Activated CD4-positive, CD25-positive, alpha-beta regulatory T cell treated with anti-CD3 and anti-CD28 coated beads, Interleukin-2, amount 50 U/mL, for 16 hours (primary cell): ENCODE results near the gene THSD7B.

ENCODE experiments used
- DNase-seq: peaks from one replicate; pipeline ENCODE4 v3.0.0-alpha.2; 2020; ENCODE audit warnings: low read depth, low spot score

The THSD7B gene

DNA sequence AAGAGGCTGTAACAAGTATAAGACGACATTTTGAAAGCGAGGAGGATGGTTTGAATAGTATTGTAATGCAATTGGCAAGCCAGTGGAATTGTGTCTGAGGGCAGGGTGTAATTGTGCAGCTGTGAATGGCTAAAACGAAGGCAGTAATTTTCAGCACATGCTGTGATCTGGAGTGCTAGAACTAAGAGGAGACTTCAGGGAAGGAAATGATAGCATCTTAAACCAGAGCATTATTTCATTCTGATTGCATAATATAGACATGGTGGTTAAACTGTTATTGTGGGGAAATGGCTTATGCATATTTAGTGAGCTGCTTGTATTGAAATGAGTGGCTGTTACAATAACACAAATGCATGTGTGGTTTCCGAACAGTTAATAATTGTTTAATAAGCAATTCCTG is 36.3 kb downstream of the THSD7B start:
- no peak for DNase-seq

DNA sequence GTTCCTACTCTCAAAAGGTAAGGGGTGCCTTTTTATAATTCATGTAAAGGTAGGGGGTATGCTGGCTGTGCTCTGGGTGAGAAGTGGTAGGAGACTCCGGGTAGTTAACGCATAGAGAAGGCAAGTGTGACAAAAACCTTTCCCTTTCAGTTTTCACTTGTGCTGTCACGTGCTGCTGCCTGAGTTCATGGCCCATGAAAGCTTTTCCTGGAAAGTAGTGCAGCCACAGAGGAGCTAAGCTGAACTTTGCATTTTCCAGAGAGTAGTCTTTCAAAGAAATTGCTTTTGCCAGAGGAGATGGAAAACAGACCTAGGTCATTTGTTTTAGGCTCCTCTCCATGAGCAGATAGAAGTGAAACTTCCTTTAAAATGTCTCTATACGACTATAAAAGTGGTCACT is 44.7 kb downstream of the THSD7B start:
- DNase-seq: no peak

DNA sequence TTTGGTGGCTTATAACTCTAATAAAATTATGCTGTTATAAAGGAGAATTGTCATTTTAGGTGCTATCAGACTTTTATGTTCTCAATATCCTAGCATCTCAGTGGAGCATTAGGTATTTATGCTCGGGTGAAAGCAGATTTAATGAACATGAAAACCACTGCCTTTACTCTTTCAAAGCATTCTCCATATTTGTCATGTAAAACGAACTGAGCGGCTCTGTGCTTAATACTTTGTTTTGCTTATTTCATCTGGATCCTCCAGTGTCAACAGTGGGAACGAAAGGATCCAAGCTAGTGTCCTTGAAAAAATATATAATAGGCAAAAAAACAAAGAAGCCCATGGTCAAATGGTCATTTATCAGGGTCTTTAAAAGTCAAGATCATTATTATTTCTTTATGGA is 53.5 kb downstream of the THSD7B start:
- DNase-seq: no peak

DNA sequence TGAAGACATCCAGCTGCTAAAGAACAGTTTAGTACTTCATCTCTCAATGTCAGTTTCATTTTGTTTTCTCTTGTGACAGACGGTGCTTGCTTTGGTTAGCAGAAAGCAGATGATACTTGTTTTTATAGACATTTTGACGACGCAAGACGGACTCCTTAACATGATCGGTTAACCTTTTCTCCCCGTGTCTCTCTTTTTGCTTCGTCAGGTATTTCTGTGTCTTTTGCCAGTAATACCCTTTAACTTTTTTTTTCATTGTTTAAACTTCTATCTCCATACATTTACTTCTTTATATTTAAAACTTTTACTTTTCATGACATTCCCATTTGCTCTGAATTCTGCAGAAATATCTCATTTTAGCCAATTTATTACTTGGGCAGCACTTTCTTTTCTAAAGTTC is 57.9 kb downstream of the THSD7B start:
- DNase-seq: no peak

DNA sequence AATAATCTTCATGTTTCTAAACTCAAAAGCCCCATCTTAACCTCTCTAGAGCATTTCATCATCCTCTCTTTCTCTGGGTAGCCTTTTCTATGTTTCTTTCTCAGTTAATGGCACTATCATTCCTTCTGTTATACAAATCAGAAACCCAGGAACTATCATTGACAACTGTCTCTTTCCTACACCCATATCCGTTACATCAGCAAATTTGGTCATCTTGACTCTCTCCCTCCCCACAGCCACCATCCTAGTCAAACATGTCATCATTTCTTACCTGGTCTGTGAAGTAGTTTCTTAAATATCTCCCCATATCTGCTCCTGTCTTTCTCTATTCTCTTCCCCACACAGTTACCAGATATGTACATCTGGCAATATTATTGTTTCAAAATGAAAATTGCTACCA is 62.8 kb downstream of the THSD7B start:
- DNase-seq: no peak

DNA sequence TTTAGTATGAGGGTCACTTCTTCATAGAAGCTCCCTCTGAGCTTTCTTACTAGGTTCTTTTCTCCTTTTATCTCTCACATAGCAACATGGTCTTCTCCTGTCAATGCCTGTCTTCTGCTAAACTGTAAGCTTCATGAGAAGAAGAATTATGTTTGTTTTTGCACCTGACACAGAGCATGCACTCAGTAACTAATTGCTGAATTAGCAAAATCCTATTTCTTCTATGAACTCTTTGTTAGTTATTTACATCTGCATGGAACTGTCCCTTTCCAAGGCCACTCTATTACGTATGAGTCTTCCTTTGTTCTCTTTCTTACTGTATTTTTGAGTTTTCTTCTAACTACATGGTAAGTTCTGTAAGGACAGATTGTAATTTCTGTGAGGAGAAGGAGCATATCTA is 63.4 kb downstream of the THSD7B start:
- DNase-seq: no peak

DNA sequence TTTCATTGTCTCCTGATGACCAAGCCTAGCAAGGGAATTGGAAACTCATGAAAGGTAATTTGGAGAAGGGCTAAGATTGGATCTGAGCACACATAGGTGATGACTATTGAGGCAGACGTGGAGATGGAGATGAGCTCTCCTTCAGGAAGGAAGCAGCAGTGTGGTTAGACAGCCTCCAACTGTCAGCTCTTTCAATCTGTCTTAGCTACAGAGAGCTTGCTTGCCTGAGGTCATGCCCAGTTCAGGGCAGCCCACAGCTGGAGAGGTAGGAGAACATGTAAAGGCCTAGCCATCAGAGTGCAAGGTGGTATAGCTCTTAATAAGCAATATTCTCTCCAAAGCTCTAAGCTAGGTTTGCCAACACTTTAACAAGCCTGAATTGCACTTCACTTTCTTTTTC is 79.2 kb downstream of the THSD7B start:
- no peak for DNase-seq

DNA sequence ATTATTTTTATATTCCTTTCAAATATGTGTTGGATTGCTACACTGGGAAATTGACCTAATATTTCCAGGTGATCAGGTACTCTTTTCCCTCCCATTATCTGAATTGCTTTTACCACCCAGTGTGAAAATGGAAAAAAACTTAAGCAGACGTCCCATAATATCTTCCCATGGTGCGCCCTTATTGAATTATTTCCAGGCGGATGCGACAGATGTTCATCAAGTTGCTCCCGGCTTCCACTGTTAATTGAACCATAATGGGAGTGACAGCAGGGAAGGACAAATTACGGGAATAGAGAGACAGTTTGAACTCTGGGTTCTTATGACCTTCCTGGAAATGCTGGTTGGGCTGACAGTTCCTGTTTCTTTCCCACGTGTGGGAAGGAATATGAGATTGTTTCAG is 93.3 kb downstream of the THSD7B start:
- no peak for DNase-seq

DNA sequence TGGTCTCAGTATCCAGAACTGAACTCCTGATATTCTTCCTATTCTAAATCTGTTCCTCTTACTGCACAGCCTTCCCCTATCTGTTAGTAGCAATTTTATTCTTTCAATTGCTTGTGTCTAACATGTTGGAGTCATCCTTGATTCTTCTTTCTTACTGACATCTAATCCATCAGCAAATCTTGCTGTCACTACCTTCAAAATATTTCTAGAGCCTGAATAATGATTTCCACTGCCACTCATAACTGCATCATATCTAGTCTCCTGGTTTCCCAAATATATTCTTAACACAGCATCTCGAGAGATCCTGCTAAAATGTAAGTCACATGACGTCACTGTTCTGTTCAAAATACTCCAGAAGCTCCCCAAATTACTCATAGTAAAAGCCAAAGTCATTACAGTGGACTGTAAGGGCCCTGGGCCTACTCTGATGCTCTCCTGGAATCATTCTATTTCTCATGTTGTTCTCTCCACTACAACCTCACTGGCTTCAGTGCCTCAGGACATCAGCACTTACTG is 95.2 kb downstream of the THSD7B start:
- DNase-seq: no peak

DNA sequence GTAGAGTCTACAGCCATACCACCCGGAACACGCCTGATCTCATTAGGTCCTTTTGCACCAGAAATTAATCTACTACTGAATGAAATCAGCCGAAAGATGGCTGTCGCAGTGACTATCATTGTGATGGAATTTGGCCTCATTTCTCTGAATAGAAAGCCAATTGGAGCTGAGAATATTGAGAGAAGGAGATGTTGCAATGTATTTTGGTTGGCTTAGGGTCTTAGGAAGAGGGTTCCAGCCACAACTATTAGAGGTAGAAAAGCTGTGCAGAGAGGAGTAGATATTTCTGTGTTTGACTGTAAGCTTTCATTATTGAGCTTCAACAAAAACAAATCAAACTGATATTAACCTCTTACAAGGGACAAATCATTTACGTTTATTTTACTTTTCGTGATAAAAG is 98.1 kb downstream of the THSD7B start:
- no peak for DNase-seq

DNA sequence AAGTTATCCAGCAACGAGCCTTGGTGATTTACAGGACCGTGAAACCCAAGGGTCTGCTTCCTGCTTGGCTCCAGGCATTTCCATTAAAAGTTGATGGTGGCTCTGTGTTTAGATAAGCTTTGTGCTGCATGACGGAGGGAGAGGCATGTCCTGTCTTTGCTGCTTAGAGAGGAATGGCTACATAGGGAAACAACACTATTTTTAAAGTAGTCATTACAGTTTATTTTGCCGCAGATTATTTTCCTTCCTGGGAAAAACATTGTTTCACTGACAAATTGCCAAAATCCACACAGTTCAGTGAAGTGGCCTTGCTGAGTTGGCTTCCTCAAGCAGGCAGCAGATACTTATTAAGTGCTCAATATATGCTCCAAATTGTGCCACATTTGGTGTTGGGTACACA is 98.5 kb downstream of the THSD7B start:
- no peak for DNase-seq

DNA sequence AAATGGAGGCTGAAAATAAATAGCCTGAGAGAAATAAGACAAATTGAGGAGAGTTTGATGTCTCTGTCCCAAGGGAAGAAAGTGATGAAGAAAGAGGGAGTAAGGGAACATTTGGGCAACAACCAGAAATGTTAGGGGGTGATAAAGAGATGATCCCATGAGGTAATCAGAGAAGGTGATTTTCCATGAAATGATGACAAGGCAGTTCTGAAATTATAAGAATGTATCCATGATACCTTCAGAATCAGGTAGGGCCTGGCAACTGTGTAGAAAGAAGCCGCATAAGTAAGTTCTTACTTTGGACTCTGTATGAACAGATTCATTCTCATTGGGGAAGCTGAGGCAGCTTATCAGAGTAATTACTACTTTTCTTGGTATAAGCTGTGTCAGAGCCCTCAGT is 106.1 kb downstream of the THSD7B start:
- no peak for DNase-seq

DNA sequence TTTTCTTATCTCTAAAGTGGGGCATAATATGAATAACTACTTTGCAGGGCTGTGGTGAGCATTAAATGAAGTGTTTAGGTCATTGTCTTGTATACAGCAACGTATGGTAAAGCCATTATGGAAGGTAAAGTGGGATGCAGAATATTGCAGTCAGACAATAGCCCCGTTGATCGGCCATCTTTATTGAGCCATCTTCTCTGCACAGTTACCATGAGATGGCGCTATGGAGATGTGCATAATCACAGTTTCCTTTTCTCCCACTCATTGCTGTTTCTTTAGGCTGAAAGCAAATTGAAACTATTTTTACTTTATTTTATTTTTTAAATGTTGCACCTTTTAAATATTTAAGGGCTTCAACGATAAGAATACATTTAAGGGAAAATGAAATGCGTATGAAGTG is 108.9 kb downstream of the THSD7B start:
- DNase-seq: no peak

DNA sequence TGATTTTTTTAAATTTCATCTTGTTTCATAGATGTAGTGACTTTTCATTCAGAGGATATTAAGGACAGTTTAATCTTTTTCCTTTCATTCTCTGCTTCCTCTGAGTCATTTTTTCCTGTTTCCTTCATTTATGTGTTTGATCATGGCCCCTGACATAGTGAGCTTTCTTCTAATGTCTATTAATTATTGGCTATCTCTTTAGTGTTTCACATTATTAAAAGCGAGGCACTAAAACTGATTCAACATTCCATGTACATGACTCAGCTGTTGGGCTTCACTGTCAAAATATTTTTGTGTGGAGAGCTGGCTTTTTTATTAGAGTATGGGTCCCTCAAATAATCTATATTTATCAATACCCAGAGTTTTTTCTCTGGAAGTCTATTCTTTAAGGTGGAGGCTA is 125.8 kb downstream of the THSD7B start:
- no peak for DNase-seq

DNA sequence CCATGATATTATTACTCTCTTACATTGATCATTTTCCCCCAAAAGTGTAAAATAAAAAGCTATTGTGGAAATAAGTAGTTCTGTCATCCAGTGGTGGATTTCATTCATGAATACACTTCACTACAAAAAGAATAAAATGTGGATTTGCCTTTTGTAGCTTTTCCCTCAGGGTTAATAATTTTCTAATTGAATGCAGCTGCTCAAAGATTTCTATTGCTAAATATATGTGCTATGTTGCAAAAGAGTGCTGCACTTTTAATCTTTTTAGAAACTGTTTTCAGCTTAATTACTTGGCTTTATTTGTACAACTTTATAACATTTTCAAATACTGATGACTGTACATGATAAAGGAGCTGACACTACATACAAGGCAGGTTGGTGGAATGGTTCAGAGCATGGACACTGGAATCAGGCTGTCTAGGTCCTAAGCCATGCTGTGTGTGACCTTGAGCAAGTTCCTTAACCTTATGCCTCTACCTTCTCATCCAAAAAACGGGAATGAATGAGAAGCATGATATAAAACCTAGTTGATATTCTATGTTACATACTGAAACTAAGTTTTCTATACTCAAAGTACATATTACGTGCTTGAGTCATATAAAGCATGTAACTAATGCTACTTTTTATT is 128.8 kb downstream of the THSD7B start:
- DNase-seq: no peak

DNA sequence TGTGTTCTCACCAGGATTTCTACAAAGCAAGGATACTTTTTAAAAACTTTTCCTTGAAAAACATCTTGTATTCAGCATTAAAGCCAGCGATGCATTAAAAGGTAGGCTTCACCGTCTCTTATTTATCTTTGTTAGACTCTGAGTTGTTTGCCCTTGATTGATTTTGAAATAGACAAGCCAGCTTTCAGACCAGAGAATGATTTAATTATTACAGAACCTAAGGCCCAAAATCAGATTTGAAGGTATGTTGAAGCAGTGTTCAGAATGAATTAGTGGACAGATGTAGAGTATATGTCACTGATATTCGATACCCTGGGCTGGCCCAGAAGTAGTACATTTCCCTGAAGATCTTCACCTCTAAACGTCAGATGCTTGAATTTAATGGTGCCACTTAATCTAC is 136.4 kb downstream of the THSD7B start:
- DNase-seq: no peak

DNA sequence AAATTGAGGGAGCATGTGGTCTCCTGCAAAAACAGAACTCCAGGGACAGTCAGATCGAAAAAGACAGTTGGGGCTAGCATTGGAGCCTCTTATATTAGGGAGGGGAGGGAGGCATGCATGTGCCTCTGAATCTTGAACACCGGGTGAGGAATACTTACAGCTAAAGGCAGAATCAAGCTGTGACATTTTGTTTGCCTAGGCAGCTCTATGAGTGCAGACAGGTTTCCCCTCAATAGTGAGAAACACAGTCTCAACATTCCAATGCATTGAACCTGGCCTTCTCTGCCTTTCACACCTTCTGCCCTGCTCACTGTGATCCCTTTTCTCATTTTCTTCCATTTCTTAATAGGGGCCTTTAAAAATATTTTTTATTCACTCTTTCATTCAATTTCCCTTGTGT is 140.4 kb downstream of the THSD7B start:
- DNase-seq: no peak

DNA sequence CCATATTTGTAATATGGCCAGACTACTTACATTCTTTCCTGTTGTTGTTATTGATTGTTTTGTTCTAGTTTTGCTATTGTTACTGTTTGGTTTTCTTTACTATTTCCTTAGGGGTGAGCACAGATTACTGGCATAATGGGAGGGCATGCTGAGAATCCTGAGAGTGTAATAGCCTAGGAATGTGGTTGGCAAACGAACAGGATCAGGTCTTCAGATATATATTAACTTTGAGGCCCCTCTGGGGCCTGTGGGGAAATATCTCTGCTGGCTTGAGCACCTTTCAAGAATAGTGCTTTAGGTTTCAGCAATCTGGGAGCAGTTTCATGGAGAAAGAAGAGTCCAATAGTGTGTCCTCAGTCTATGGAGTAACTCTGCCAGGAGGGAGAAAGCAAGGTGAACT is 144.4 kb downstream of the THSD7B start:
- no peak for DNase-seq

DNA sequence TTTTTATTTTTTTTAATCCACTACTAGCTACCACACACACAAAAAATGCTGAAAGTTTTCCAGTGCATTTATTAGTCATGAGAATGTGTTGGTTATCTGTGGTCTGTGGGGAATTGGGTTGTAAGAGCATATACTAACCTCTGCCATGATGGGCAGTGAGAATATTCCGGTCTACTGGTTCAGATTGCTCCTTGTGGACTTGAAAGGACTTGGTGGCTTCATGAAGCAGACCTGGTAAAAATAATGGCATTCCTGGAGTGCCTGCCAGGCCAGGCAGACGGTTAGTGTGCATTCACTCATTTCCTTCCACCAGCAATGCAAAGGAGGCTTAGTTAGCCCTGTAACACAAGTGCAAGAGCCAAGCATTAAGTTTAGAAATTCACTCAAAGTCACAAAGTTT is 150.8 kb downstream of the THSD7B start:
- no peak for DNase-seq

DNA sequence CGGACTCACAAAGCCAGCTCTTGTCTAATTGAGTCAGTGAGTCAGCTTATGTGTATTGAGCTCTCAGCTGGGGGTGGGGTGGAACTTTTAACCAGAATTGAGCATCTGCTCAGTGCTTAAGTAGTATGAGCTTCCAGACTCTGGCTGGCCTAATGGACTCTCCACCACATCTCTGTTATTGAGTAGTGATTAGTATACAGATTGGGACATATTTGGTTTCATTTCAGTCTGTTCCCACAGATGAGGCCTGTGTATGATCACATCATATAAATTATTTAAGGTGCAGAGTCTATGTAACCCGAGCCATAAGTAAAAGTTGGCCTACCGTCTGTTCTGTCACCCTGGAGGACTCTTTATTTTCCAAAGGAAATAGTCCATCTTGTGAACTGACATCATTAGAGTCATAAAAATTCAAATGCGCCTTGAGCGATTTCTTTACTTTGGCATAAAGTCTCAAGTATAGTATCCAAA is 152.1 kb downstream of the THSD7B start:
- DNase-seq: no peak

DNA sequence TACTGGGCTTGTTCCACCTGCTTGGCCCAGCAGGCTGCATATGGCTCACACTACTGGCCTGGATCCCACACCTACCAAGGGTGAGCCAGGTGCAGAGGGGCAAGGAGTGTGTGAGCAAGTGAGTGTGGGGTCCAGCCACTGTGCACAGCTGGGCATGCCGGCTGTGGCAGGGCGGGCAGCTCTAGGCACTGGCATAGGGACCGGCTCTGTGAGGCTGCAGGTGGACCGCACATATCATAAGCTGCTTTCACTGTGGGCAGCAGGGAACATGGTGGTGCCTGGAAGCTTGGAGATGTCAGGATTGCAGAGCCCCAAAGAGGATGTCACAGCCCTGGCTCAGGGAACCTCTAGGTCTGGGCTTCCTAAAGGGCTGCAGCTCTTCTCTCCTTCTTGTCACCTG is 154.3 kb downstream of the THSD7B start:
- DNase-seq: no peak

DNA sequence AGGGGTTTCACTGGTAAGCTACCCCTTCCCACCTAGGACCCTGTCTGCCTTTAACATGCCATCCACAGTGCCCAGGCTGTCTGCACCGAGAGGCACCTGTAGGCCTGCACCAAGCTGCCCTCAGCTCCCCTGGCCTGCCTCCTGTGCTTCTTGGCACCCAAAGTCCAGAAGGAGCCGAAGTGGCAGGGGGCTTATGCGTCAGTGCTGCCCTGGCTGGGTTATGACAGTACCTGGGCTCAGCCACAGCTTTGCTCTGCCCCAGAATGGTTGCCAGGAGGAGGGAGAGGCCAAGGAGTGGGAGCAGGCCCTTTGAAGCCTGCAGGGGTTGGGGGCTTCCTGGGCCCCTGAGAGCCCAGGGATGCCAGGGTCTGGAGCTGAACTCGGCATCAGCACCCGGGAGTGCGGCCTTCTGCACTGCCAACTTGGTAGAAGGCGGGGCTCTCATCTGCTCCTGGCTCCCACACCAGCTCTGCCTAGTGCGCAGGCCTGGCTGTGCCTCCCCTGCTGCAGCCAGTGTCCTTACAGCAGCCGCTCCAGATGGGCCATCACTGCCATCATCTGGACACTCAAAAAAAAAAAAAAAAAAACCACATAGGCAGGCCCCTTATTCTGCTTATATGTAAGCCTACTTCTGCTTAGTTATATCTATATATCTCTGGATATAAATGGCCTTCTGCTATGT is 155.4 kb downstream of the THSD7B start:
- DNase-seq: no peak

DNA sequence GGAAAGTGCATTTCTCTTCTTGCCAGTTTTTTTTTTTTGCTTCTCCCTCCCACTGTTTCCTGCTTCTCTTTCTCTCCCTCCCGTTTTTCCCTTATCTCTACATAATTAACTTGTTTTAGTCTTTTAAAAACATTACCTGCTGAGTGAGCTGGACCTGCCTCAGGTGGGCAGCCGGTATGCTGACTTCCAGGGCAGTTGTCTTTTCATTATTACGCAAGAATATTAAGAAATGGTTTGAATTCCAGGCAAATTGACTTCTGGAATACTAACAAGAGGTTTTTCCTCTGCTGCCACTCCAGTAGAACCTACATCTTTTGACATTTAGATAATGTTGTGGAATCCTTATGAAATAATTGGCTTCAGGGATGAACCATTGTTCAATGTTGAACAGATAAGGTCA is 161.8 kb downstream of the THSD7B start:
- DNase-seq: no peak

DNA sequence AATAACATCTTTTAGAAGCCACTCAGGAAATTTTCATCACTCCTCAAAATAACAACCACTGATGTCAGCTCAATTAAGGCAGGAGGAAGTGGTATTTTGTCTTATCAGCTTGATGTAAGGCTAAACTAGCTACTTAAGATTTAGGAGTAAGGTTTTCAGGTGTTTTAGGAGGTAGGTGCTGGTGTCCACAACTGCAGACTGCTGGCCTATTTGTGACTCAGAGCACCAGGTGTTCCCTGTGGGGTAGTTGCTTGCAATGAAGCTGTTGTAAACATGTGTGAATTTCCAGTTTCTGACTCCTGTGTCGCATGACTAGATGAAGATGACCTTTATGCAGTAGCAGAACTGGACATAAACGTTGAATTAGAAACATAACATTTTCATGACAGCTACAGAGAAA is 164.2 kb downstream of the THSD7B start:
- DNase-seq: no peak
